GM19035 (cell line): Measurements from ENCODE around the gene SH3RF3.

Source experiments
- ATAC-seq: cut with Tn5 transposase; IDR thresholded peaks from one replicate; pipeline ENCODE4 v1.9.1; 2021; ENCODE audit not compliant: unreplicated experiment

SH3RF3 gene

DNA sequence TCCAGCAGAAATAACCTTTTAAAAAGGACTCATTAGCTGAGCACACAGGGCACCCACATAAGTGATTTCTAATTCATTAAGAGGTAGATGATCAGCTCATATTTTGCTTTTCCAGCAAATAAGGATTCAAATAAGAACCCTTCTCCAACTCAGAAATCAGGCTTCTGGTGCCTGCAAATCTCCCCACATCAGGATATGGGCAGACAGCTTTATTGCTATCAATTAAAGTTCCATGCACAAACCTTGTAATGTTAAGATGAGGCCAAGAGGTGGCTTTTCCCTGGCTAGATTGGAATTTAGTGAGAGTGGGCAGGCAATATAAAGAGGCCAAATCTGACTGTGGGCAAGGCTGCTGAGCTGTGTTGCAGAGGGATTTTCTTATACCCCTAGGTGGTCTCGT, 193.6 kb downstream of the SH3RF3 start:
- no peak for ATAC-seq

DNA sequence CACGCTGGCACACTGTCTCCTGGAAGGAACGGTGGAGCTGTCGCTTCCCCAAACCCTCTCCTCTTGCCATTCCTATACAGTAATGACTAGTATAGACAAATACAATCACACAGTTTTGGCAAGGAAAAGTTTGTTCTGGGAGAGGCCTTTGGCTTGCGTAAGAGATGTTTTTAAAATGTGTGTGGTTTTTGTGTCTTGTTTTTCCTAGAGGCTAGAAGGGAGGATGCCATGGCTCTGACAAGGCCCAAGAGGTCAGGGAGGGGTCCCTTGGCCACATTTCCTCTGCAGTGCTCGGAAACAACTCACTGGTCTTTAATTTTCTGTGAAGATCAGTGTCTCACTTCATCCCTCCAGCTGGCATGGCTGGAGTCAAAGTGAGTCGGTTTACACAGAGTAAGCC, 195.9 kb downstream of the SH3RF3 start:
- no peak for ATAC-seq

DNA sequence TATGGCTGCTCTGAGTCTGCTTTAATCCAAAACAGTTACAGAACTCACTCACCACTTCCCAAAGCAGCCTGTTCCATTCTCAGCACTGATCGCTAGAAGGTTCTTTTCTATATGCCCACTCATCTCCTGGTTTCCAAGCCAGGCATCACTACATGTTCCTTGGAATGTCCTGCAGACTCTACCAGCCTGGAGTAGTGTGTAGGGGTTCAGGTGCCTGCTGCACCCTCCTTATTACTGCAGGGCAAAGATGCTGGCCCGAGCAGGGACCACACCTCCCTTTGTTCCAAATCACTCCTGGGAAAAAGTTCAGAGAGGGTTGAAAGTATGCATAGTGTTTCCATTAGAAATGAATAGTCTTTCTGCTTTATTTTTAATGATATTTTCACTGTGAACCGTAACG, 196.6 kb downstream of the SH3RF3 start:
- no peak for ATAC-seq

DNA sequence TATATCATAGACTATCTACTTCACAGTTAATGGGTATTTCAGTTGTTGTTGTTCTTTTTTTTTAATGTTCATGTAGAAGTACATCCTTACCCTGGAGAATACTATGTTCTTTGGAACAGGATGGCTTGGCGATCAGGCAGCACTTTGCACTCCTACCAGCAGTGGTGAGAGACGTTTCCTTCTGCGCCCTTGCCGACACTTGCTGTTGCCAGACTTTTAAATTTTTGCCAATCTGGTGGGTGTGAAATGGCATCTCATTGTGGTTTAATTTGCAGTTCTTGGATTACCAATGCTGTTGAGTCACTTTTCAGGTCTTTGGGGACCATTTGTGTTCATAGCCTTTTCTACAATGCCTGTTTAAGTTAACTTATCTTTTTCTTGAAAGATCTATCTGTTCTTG, 197.3 kb downstream of the SH3RF3 start:
- no peak for ATAC-seq

DNA sequence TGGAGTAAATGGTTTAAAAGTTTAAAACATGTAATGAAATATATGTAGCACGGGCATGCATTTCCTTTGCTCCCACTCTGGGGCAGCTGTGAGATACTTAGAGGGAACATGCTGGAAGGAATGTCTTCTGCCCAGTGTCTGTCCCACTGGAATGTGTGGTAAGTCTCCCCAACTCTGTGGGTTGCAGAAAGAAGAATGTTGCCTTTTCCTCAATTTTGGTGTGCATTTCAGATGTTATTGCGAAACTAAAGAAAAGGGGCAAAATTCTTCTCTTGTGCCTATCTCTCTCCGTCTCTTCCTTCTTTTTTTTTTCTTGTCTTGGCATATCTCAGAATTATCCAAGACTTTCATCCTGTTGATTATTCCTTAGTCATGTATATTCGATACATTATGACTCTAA, 201.1 kb downstream of the SH3RF3 start:
- no peak for ATAC-seq

DNA sequence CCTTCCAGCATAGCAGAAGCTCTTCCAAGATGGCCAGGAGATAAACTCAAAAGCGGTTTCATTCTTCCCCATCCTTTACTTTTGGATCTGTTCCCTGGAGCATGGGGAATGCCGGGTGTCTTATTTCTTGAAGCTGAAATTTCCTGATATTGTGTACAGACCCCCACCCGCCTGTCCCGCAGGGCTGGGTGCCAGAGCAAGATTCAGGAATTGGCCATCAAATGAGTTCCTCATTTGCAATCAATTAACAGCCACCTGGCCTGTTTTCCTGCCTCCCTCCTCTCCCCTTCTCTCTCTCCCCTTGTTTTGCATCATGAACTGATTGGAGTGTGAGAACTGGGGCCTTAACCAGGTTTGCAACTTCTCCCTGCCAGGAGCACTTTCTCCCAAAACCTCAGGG, 202.1 kb downstream of the SH3RF3 start:
- ATAC-seq, result no peak

DNA sequence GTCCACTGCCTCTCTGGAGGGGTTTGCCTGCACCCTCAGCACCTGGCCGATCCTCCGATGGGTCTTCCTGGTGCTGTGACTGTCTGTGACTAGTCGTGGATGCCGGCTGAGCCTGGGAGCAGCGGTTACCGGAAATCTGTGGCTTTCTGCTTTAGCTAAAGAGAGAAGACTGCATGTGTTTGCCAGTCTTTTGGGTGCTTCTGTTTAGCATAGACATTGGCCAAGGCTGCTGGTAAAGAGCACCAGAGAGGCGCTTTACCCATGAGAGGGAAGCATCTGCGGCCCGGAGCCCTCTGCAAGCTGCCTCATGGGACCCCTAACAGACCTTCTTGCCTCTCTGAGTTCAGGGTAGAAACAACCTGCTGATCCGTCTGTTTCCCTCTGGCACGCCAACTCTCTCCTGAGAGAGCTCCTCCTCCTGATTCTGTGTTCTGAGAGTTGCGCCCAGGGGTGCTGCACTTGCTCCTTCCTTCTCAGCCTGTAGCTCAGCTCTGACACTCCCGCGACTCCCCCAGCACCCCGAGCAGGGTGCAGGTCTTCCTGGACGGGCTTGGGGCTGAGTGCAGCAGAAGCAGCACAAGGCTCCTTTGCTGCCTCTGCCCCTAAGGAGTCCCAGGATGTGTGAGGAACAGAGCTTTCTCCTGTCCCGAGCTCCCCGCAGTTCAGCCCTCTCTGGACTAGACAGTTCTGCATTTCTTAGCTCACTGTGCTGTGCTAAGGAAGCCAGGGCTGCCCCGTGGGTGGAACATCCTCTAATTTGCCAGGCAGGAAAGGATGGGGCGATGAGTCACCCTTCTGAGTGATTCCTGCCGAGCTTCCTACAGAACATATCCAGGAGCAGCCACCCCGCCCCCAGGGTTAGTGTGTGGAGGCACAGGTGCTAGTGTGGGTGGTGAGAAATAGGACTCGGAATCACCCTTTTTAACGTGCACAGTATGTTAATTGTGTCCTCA, 203.2 kb downstream of the SH3RF3 start:
- no peak for ATAC-seq

DNA sequence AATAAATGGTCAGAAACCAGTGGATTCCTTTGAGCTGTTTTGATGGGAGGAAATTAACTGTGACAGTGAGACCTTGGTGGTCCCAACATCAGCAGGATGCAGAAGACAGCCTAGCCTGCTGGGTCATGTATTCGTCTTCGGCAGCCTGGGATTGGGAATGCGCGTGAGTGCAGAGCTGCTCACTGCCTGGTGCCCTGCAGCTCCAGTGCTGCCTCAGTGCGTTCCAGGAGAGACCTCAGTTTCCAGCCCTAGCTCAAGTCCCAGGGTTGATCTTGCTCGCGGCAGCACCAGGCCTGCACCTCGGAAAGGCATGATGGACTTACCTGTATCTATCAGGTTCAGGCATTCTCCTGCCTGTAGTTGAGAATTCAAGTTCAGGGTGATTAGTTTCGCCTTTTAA, 203.9 kb downstream of the SH3RF3 start:
- ATAC-seq, result no peak

DNA sequence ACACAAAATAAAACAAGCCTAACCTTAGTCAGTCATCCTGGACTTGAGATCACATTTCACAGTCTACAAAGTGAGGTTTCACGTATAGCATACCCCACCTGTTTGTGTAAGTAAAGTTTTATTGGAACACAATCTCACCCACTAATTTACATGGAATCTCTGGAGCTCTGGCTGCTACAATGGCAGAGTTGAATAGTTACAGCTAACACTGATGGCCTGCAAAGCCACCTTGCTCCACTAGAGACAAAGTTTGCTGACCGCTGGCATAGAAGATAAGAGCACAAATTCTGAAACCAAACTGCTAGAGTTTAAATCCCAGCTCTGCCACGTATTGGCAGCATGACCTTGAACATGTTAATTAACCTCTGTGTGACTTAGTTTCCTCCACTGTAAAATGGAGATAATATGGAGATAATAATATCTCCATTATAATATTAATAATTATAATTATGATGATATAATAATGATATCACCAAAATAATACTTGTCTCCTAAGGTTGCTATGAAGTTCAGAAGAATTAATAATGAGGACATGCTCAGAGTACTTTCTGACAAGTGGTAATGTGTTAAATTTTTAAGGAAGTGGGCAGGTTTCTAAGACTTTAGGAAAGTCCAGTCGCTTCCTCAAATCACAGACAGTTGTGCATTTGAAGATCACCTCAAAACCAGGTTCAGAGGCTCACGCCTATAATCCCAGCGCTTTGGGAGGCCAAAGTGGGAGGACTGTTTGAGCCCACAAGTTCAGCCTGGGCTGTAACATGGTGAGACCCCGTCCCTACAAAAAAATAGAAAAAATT, 204.6 kb downstream of the SH3RF3 start:
- no peak for ATAC-seq

DNA sequence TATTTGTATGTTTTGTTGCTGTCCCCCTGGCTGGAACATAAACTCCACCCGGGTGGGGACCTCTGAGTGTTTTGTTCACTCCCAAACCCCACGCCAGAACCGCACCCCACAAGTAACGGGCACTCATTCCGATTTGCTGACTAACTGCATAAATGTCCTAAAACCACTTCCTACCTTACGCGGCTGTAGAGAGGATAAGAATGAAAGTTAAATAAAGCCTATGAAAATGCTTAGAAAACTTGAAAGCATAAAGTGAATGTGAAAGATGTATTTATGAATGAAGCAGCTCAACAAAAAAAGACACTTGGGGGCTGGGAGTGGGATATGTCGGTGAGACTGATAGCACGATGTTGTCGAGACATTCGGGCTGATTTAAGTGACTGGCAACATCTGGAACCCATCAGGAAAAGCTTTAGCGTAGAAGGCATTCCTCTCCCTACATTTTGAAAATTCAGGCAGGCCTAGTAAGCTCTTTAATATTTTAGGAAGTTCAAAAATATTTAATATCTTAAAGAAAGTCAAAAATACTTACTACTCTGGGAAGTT, 206.7 kb downstream of the SH3RF3 start:
- no peak for ATAC-seq

DNA sequence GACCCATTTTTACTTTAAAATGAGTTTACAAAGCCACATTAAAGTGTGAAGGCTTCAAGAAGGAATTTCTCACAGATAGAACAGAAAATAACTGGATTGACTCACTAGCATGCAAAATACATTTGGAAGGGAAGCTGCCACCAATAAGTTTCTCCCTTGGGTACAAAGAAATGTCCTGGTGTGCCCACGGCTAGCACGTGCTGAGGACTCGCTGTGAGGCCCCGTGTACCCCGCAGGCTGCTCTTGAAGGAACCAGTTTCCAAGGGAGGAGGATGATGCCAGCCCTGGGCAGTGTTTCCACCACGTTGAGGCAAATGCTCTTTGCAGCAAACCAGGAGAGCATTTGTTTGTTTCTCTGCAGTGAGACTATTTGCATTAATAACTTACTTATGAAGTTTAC, 207.3 kb downstream of the SH3RF3 start:
- no peak for ATAC-seq

DNA sequence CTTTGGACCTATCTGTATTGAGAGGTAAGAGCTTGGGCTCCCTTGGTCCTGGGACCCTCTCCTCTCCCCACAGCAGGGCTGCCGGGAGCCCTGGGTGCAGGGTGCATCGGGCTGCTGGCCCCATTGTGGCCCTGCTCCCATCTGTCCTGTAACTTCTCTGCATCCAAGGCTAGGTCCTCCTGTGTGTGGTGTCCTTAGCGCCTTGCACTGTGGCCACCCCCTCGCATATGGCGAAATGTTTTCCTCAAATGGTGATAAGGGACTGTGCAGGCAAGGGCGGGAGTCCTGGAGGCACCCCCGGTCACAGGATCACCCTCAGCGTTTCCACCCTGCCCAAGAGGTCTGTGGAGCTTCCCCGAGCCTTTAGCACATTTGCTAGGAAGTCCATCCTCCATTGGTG, 208.2 kb downstream of the SH3RF3 start:
- ATAC-seq, result no peak

DNA sequence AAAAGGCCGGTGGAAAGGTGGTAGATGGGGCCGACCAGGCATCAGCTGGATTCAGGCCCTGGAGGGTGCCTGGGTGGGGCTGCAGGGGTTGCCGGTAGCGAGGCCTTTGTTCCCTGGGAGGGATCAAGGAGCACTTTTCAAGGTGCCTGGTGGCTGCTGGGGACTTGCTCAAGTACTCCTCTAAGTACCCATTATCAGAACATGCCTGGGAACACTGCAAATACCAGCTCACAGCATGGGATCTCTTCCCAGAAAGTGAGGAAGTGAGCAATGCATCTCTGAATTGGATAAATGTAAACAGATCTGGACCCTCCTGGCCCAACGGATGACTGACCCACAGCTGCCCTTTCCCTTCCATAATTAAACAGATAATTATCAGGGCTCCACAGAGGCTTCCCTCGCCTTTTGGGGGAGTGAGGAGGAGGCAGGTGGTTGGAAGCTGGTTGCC, 210.5 kb downstream of the SH3RF3 start:
- no peak for ATAC-seq

DNA sequence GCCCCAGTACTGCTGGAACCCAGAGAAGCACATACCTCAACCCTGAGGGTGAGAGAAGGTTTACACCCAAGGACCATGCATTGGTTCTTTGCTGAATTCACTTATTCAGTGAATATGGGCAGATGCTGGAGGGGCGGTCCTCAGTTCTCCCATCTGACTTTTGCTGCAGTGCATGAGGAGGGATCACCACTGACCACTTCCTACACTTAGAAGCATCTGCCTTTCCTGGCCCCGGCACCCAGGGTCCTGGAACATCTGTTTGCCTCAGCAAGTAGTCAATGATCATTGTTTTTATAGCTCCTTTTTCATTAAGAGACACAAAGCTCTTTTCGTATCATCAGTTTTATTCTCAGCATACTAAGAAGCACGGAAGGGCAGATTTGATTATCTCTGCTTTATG, 211.4 kb downstream of the SH3RF3 start:
- ATAC-seq, result no peak

DNA sequence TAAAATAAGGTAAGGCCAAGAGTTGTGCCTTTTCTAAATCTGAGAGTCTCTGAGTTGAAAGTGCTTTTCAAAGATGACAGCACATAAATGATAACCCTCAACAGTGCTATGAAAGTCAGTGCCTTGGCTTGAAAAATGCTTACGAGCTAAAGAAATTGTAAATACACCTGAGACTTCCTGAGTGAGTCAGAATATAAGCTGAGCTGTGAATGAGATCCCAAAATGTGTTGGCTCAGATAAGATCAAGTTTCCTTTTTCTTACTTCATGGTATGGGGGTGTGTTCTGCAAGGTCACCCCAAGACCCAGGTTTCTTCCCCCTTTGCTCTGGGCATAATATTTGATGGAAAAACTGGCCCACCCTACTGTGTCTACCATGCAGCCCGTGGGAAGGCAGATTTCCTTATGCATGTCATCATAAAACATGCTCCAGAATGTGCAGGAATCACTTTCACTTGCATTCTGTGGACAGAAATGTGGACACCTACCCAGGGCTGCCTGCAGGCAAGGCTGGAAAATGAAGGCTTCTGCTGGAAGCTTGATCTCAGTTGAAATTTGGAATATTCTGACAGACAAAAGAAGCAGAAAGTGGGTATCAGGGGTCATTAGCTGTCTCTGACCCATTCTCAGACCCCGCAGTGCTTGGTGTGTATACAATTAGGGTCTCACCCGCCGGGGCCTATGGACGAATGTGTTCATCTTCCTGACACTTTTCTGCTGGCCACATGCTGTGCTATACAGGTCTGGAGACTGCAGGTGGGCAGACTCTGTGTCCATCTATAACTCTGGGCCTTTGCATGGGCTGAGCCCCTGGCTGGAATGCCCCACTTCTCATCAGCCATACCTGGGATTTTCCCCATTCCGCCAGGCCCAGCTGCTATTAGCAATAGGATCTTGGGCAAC, 212.6 kb downstream of the SH3RF3 start:
- no peak for ATAC-seq

DNA sequence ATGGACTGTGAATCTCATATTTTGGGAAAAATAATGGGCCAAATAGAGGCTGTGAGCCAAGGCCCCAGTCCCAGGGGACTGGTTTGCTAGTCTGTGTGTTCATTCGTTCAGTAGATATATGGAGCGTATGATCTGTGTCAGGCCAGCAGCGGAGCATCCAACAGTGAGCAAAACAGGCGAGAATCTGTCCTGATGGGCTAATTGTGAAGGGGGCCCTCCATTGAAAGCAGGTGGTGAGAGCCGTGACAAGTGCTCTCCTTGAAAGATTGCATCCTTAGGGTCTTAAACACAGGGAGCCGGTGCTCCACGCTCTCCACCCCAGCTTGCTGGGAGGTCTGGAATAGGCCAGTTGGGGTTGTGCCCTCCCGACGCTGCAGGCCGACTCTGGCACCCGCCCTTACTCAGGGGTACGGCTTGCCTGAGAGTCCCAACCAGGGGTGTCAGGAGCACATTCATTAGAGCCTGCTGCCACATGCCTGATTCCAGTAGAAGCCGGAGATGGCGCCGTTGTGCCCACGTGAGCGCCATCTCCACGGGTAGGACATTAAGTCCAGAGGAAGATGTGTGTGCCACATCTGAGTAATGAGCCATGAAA, 213.3 kb downstream of the SH3RF3 start:
- ATAC-seq, result no peak

DNA sequence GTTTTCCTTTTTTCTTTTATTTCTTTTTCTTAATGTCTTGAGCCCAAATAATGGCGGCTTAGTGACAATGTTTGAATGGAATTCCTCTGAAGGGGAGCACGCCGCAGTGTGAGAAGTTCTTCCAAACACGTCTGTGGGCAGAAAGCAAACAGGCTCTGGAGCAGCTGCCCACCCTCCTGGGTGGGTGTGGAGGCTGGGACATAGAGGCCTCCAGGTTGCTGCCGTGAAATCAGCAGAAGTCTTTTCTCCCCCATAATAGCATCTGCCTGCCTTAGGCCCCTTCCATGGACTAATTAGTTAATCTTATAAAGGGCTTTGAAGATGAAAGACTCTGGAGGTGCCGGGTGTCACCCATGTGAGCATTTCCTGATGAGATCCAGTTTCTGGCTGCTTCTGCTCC, 213.9 kb downstream of the SH3RF3 start:
- ATAC-seq, result no peak

DNA sequence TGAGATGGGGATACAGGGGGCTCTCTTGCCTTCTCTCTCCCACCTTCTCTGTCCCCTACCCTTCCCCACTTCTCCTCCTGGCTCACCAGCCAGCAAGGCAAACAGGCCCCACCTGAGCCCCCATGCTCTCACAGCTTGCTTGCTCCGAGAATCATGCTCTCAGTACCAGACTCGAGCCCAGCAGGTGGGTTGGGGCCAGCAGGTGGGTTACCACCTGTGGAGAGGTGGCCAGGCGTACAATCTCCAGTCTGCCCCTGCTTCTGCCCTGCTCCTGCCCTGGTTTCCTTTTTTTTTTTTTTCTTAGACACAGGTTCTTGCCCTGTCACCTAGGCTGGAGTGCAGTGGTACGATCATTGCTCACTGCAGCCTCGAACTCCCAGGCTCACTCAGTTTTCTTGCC, 214.5 kb downstream of the SH3RF3 start:
- ATAC-seq, result no peak

DNA sequence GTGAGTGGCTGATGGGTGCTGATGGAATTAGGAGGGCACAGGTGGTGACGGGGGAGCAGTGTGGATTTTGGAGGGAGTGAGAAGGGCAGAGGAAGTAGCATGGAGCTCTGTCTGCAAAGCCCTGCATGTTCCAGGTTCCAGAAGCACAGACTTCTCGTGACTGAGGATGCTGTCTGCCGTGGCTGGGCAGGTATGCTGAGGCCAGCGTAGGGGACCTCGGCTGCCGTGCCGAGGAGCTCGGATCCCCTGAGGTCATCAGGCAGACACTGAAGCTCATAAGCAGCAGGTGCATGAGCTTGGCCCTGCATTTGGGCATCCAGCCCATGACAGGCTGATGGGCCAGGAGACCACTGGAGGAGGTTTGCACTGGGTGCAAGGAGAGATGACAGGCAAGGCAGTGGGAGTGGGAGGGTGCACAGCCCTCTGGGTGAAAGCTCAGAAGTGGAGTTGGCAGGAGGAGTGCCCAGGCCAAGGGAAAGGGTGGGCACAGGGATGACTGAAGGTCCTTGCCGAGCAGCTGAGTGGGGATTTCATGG, 215.3 kb downstream of the SH3RF3 start:
- no peak for ATAC-seq

DNA sequence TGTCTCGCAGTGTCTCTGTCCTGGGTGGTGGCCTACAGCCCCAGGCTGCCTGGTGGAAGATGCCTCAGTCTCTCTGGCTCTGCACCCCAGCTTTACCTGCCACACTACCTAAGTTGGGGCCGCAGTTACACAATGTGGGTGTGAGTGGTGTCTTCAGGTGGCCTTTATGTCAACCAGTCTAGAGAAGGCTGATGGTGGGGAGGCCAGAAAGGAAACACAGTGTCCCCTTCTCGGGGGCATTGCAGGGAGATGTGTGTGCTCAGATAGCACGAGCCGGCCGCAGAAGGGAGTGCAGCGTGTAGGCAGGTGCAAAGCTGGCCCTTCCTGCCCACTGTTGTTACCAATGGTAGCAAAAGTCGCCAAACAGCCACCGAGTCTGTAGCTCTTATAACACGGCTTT, 216.1 kb downstream of the SH3RF3 start:
- no peak for ATAC-seq
